ENCODE results near the gene SNX24.
A peak's percentile ranks its signal among the peaks of the same experiment; 100 is the strongest.
"Not testable (repeated sequence)": the region's sequence is repeated elsewhere in the genome, so short reads cannot be mapped to it uniquely, and the experiment has no call there.

Gene SNX24

DNA sequence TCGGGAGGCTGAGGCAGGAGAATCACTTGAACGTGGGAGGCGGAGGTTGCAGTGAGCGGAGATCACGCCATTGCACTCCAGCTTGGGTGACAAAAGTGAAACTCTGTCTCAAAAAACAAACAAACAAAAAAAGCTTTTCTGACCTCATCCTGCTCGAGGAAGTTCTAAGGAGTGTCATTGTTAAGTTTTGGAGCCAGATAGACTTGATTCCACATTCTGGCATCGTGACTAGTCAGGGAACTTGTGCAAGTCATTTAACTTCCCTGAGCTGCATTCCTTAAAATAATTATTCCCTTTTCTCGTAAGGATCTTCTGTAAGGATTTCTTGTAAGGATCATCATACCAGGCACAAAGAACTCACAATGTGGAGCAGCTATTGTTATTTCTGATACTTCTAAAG is 26.2 kb downstream of the SNX24 start:
- DNase-seq (ENCODE audit: low spot score): no peak

DNA sequence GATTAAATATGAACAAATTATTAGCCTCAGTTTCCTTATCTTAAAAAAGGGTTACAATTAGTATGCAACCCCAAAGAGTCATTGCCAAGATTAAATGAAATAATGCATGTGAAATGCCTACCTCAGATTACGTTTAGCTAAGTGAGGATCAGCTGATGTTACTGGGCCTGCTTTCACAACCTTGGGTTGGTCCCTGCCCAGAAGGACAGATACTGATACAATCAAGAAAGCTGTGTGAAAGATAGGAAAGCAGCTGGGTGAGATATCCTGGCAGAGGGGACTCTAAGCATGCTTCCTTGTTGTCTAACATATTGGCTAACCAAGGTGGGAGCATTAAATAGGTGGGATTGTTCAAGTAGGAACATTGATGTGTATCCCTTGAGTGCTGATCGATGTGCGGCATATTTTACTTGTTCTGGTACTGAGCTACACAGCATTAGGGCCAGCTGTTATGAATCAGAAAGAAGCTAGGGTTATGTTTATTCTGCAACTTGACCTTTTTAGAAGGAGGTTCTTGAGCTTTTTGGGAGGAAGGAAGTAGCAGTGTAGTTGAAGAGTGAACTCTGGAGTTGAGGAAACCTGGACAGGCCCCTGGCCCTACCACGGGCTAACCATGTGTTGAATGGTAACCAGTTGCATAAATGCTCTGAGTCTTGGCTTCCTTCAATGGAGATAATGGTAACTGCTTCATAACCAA is 28.9 kb downstream of the SNX24 start:
- no peak for DNase-seq (ENCODE audit: low spot score)

- DNase-seq (ENCODE audit: low spot score): no peak
Measured at GRCh38 chr5:122877518-122877917, 32.1 kb downstream of the SNX24 start.

GRCh38 chr5:122879076-122879475 is 33.7 kb downstream of the SNX24 start:
- no peak for DNase-seq (ENCODE audit: low spot score)

DNA sequence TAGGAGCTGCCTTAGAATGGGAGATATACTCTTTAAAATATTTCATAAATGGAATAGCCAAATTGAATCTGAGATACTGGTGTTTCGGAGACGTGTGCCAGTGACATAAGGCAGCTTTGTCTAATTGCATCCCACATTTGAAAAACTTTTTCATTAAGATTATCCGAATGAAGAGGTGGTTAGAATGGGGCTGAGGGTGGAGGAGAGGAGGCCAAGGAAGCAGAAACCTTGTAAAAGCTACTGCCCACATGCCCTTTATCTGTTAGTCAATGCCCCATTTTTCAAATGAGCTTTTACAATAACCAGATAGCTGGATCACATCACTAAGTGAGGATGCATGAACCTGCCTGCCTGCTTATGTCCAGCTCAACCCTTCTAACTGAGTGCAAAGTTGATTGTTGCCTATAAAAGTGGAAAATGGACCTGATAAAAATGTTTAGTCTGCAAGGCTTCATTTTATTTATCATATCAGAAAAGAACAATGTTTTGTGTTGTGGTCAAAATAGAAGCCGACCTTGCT is 34.8 kb downstream of the SNX24 start:
- no peak for DNase-seq (ENCODE audit: low spot score)

DNA sequence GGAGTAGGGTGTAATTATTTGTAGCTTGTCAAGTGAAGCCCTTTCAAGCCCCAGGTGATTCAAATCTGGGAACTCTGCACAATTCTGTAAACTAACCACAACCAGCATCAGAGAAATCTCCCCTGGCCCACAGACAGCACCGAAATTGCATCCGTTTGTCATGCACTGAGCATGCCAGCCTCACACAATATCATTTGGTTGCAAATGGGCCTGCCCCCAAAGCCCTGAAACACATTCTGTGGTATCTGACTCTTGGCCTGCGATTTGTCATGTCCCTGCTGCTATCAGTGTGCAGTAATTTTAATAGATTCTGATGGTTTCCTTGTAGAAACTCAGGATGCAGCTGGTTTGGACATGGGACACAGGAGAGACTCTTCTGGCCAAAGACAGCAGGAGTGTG is 35.3 kb downstream of the SNX24 start:
- DNase-seq (ENCODE audit: low spot score): no peak

- DNase-seq (ENCODE audit: low spot score): no peak
Measured at GRCh38 chr5:122882831-122883230, 37.4 kb downstream of the SNX24 start.

DNA sequence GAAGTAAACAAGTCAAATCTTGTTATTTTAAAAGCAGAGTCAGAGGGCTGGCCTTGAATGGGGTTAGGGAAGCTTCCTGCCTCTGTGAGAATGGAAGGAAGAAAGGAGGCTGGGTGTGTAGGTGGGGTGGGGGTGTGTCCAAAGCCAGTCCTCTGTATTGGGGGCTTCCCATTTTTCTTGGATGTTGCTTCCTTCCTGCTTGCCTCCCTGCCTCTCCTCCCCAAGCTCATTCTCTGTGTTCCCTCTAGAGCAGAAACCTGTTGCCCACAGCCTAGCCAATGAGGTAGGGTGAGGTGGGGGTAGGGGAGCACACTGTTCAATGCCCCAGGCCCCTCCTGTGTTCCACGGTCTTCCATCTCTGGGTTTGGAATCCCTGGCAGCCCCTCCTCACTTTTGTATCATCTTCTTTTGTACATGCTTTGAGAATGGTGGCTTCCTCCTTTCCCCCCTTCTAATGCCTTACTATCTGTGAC is 39.7 kb downstream of the SNX24 start:
- no peak for DNase-seq (ENCODE audit: low spot score)

DNA sequence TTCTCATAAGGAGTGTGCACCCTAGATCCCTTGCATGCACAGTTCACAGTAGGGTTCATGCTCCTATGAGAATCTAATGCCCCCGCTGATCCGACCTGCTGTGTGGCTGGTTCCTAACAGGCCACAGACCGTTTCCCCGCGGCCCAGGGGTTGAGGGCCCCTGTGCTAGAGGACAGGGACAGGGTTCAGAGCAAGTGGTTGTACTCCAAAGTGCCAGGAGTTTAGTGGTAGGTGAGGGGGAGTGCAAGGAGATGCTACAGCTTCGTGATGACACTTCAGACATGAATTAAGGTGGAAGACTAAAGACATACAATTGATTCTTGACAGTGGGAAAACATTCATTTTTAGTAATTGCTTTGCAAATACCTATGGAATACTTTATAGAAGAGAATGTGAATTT is 40.5 kb downstream of the SNX24 start:
- no peak for DNase-seq (ENCODE audit: low spot score)

- no peak for DNase-seq (ENCODE audit: low spot score)
Measured at GRCh38 chr5:122895141-122895540, 49.7 kb downstream of the SNX24 start.

DNA sequence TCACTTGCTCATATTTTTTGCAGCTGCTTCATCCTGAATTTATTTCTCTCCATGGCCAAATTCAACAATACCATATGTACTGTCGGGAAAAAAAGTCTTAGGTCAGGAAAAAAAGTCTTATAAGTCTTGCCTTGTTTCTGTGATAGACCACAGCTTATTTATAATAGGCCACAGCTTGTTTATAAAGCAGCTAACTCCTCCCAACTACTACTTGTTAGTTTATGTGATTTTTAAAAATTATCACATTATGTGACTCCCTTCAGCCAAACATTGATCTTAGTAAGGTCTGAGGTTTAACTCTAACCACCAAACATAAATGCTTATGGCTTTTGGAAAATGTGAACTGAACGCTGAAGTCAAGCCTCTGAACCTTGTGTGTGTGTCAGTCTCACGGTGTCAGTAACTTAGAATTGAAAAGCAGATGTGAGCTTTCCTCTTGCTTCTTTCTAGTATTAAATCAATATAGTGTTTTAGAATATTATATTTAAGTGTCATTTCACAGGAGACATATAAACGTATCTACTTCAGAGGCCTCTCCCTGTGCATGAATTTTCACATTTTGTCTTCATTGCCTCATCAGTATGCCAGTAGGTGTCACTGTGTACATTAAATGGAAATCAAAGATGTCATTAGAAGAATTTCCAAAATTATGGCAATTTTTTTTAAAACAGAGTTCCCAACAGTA is 51.3 kb downstream of the SNX24 start:
- no peak for DNase-seq (ENCODE audit: low spot score)

DNA sequence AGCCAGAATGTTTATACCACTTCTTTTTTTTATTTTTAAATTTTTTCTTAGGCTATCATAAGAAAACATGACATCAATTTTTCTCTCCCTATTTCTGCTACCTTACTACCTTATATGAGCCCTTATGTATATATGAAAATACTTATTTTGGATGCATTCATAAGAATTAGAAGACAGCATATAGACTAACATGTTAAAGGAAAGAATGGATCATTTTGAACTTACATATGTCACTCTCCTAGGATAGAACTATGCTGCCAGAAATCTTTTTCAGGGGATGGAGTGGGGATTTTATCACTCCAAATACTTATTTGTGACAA is 51.8 kb downstream of the SNX24 start:
- no peak for DNase-seq (ENCODE audit: low spot score)

- no peak for DNase-seq (ENCODE audit: low spot score)
Measured at GRCh38 chr5:122901346-122901745, 55.9 kb downstream of the SNX24 start.

GRCh38 chr5:122902263-122902662 is 56.9 kb downstream of the SNX24 start:
- no peak for DNase-seq (ENCODE audit: low spot score)

DNA sequence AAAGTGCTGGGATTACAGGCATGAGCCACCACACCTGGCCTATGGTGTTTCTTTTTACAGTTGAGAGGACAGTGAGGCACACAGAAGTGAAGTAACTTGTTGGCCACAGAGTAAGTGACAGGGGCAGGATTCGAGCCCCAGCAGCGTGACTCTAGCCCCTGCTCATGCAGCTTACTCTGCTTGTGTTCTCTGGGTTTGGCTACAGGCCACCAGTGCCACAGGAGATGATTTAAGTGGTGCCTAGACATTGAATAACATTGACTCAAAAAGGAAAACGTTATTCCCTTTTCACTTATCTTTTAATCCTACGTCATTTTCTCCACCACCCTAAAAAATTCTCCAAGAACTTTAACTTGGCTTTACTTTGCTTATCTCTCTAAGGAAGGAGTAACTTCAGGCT is 61.4 kb downstream of the SNX24 start:
- DNase-seq (ENCODE audit: low spot score): no peak

- peak; percentile 7 for DNase-seq (ENCODE audit: low spot score)
Measured at GRCh38 chr5:122907276-122907675, 61.9 kb downstream of the SNX24 start.

GRCh38 chr5:122908108-122908507 is 62.7 kb downstream of the SNX24 start:
- no peak for DNase-seq (ENCODE audit: low spot score)

DNA sequence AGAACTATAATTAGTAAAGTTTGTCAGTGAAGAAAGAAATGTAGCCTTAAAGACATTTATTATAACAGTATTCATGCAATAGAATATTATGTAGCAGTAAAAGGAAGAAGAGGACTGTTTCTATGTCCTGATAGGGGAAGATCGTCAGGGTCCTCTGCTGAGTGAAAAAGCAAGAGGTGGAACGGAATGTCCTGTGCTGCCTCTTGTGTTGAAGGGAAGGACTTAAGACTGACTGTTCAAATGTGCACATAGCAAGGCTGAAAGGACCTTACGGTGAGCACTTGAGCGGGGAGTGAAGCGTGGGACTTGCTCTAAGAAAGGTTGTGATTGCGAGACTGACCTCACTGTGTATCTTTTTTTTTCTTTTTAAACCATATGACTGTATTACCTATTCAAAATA is 63.2 kb downstream of the SNX24 start:
- DNase-seq (ENCODE audit: low spot score): no peak

DNA sequence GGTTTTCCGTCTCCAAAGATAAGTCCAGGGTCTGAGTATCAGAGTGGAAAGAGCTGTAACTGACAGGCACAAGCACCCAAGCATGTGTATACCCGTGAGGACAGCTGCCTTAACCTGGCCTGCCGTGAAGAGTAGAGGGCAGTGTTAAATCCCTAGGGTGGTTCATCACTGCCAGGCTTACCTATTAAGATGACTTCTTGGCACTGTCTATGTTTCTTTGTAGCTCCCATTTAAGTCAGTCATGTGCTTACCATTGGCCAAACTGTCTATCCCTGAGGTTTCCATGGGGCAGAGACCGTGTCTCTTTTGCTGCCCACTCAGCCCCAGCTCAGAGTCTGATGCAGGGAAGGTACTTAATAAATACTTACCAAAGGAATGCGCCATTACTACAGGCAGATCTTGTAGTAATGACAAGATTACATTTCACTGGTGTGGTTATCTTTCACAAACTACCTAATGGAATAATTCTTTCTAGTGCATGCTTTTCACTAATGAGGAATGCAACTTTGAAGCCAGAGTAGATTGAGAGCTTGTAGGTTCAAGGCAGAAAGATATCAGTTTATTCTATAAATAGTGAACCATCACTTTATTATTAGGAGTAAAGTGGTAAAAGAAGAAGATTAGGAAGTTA is 64.2 kb downstream of the SNX24 start:
- no peak for DNase-seq (ENCODE audit: low spot score)

DNA sequence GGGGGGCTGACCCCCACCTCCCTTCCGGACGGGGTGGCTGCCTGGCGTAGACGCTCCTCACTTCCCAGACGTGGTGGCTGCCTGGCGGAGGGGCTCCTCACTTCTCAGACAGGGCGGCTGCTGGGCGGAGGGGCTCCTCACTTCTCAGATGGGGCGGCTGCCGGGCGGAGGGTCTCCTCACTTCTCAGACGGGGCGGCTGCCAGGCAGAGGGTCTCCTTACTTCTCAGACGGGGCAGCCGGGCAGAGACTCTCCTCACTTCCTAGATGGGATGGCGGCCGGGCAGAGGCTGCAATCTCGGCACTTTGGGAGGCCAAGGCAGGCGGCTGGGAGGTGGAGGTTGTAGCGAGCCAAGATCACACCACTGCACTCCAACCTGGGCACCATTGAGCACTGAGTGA is 68.0 kb downstream of the SNX24 start:
- not testable (repeated sequence) for DNase-seq (ENCODE audit: low spot score)

DNA sequence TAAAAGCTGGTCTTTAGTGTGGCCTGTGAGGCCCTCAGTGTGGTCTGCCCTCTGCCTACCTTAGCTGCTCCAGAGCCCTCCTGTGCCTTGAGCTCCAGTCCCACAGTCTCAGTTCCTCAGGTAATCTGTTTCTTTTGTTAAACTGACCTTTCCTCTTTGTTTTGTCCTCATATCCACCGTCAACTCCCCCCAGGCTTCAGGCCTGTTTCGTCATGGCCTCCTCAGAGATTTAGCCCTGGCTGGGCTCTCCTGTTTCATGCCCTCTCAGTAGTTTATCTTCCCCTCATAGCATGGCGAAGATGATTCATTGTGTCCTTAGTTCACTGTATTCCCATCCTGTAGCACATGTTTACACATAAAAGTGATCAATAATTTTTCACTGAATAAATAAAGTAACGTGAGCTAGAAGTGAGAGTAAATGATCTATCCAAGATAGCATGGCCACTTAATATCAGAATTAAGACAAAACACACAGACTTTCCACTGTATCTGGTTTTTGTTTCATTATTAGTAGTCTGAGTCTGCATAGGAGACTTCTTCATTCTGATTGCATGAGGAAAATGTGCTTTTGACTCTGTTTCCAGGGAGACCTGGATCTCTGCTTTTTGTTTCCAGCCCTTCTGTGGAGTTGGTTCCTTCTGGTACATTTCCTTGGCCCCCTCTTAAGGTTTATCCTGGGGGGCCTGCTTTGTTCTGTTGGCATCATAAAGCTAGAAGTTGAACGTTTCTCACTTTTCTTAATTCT is 70.5 kb downstream of the SNX24 start:
- DNase-seq (ENCODE audit: low spot score): no peak

GRCh38 chr5:122916490-122916889 is 71.1 kb downstream of the SNX24 start:
- no peak for DNase-seq (ENCODE audit: low spot score)

DNA sequence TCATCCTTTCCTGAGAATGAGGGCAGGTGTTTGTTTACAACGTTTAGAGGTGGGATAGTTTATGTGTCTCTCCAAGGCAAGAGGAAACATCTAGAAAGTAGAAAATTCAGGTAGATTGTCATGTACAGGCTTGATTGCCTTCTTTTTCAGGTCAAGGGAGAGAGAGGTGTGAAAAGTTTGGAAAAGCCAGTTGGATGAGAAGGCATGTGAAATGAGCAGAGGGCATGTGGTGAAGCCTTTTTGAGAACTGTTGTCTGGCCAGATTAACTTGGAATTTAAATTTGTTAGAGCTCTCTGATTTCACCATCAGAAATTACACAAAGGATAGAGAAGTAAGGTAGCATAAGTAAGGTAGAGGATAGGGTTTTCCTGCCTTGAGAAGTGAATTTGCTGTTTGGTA is 74.6 kb downstream of the SNX24 start:
- no peak for DNase-seq (ENCODE audit: low spot score)

Data from COLO829 (cell line).